OCI-LY7 (cell line): ENCODE measurements around the gene MTCL1.

Experiments
- EZH2phosphoT487 ChIP-seq: fragments of 200-600 bp; sonication (generic); IDR thresholded peaks from 2 replicates; pipeline ENCODE4 v1.6.1; 2018; ENCODE audit warnings: low read depth, borderline replicate concordance, mild to moderate bottlenecking, mixed run types, antibody characterized with exemption, low read length, moderate library complexity, mixed read lengths
- TF ChIP-seq, protein P1 (sequence below): fragments of 200-600 bp; sonication (generic); conservative IDR thresholded peaks from 2 replicates; pipeline ENCODE4 v1.5.1; 2014; ENCODE audit warnings: mild to moderate bottlenecking, antibody characterized with exemption, low read length, moderate library complexity, mixed read lengths

DNA sequence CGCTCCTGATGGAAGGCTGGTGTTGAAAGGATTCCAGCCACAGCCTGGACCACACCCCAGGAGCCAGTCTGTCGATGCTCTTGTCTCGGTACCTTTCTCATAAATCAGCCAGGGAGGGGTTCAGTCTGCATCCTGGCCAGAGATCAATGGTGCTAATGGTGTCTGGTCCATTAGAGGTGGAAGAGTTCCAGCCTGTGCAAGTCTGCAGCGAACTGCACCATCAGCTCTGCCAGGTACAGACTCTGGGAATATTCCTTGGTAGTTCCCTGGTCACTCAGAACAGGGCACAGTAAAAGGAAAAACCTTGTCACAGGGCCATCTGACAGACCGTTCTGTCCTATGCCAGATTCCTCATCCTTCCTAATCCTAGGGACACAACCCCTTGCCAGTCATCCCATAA, 164.3 kb downstream of the MTCL1 start:
- TF ChIP-seq, protein P1, sequence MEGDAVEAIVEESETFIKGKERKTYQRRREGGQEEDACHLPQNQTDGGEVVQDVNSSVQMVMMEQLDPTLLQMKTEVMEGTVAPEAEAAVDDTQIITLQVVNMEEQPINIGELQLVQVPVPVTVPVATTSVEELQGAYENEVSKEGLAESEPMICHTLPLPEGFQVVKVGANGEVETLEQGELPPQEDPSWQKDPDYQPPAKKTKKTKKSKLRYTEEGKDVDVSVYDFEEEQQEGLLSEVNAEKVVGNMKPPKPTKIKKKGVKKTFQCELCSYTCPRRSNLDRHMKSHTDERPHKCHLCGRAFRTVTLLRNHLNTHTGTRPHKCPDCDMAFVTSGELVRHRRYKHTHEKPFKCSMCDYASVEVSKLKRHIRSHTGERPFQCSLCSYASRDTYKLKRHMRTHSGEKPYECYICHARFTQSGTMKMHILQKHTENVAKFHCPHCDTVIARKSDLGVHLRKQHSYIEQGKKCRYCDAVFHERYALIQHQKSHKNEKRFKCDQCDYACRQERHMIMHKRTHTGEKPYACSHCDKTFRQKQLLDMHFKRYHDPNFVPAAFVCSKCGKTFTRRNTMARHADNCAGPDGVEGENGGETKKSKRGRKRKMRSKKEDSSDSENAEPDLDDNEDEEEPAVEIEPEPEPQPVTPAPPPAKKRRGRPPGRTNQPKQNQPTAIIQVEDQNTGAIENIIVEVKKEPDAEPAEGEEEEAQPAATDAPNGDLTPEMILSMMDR, result no peak
- TF ChIP-seq EZH2phosphoT487, result no peak
